ENCODE data around the gene ZNF280D.

The ZNF280D gene

GRCh38 chr15:56653787-56654186 lies 79.5 kb downstream of the ZNF280D start:
- in situ Hi-C loops (cut with MboI; ENCODE audit: low sequenced_read_pairs) = no loop called here

GRCh38 chr15:56653107-56653506 lies 80.2 kb downstream of the ZNF280D start:
- in situ Hi-C loops (cut with MboI; ENCODE audit: low sequenced_read_pairs) = no loop called here

GRCh38 chr15:56648311-56648710 lies 85.0 kb downstream of the ZNF280D start:
- in situ Hi-C loops (cut with MboI; ENCODE audit: low sequenced_read_pairs) = no loop called here

GRCh38 chr15:56640549-56640948 lies 92.8 kb downstream of the ZNF280D start:
- in situ Hi-C loops (cut with MboI; ENCODE audit: low sequenced_read_pairs) = no loop called here

DNA sequence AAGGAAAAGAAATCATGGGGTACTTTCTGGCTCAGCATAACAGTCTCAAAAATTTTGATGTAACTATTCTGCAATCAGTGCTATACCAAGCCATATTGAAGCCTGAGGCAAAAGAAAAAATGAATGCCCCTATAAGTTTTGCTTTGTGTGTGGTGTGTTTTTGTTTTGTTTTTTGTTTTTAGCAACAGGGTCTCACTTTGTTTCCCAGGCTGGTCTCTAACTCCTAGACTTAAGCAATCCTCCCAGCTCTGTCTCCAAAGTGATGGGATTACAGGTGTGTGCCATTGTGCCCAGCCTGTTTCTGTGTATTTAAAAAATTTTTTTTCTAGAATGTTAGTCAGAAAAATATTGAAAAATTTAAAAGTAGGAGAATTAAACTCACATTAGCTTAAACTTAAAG lies 93.2 kb downstream of the ZNF280D start:
- in situ Hi-C loops (cut with MboI; ENCODE audit: low sequenced_read_pairs) = no loop called here

GRCh38 chr15:56639631-56640030 lies 93.7 kb downstream of the ZNF280D start:
- in situ Hi-C loops (cut with MboI; ENCODE audit: low sequenced_read_pairs) = no loop called here

- in situ Hi-C loops (cut with MboI; ENCODE audit: low sequenced_read_pairs) = no loop called here
Observed at GRCh38 chr15:56631765-56632164, 101.5 kb downstream of the ZNF280D start.

GRCh38 chr15:56628893-56629532 lies 104.3 kb downstream of the ZNF280D start:
- in situ Hi-C loops (cut with MboI; ENCODE audit: low sequenced_read_pairs) = no loop called here

- in situ Hi-C loops (cut with MboI; ENCODE audit: low sequenced_read_pairs) = no loop called here
Observed at GRCh38 chr15:56619887-56620286, 113.4 kb downstream of the ZNF280D start.

- in situ Hi-C loops (cut with MboI; ENCODE audit: low sequenced_read_pairs) = no loop called here
Observed at GRCh38 chr15:56617628-56618027, 115.7 kb downstream of the ZNF280D start.

DNA sequence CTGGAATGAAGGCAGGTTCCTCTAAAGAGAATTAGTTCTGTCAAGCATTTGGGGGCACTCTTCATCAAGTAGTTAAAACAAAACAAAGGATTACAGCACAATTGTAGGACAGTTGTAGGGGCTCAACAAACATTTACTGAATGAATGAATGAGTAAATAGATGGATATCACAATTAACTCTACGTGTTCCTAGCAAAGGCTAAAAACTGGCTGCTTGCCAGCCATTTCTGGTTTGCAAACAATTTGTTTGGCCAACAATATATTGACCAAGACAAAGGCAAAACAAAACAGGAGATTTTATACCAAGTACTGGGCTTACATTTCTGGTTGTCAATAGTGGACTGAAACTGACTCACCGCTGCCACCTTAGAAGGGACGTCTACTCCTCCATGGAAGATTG lies 116.8 kb downstream of the ZNF280D start:
- in situ Hi-C loops (cut with MboI; ENCODE audit: low sequenced_read_pairs) = no loop called here

DNA sequence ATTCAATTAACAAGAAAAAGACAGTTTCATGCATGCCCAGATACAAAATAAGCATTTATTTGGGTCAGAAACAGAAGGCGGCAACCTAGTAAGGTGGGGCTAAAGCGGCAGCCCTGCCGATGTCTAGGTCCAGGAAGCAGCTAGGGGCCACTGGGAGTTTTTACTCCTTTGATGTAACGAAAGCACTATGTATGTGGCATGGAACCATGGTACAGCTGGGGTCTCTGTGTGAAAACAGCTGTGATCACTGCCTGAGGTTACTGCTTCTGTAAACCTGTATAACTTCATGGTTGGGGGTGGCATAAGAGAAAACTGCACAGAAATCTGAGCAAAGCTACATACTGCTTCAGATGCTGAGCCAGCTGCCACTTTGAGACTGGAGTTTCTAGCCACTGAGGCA lies 119.5 kb downstream of the ZNF280D start:
- in situ Hi-C loops (cut with MboI; ENCODE audit: low sequenced_read_pairs) = no loop called here

GRCh38 chr15:56608993-56609392 lies 124.3 kb downstream of the ZNF280D start:
- in situ Hi-C loops (cut with MboI; ENCODE audit: low sequenced_read_pairs) = no loop called here

DNA sequence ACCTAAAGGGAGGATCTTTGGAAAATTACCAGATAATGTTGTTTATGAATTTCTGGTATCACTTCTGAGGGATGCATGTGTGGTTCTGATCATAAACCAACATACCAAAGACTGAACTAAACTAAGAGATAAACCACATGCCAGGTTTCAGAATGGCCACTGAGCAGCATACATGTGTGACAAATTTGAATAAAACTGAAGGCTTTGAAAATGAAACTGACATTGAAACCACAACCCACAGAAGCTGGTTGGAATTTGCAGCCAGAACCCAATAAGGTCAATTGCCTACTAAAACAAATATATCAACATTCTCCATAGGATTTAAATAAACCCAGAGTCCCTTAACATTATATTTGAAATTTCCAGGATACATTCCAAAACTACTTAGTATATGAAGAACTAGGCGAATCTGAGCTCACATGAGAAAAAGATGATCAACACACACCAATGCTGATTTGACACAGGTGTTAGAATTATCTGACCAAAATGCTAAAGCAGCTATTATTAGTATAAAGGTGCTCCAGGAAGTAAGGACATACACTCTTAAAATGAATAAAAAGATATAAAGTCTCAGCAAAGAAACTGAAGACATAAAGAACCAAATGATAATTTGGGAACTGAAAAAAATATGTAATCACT lies 125.0 kb downstream of the ZNF280D start:
- in situ Hi-C loops (cut with MboI; ENCODE audit: low sequenced_read_pairs) = no loop called here

DNA sequence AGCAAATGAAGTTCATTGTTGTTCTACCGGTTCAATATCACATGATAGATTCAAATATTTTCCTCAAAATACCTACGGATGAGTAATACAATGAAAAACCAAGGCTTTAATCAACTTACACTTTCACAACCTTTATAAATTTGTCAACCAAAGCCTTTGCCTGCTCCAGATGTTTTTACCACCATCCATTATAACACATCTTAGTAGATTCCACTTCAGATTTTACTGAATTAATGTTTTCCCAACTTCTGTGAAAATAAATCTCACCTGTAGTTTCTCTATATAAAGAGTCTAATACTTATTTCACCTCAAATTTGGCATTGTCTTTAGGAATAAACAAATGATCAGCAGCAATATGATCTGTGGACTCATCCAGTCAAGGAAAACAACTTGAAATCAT lies 131.1 kb downstream of the ZNF280D start:
- in situ Hi-C loops (cut with MboI; ENCODE audit: low sequenced_read_pairs) = no loop called here

GRCh38 chr15:56600380-56600779 lies 132.9 kb downstream of the ZNF280D start:
- in situ Hi-C loops (cut with MboI; ENCODE audit: low sequenced_read_pairs) = no loop called here

- in situ Hi-C loops (cut with MboI; ENCODE audit: low sequenced_read_pairs) = no loop called here
Observed at GRCh38 chr15:56598991-56599390, 134.3 kb downstream of the ZNF280D start.

DNA sequence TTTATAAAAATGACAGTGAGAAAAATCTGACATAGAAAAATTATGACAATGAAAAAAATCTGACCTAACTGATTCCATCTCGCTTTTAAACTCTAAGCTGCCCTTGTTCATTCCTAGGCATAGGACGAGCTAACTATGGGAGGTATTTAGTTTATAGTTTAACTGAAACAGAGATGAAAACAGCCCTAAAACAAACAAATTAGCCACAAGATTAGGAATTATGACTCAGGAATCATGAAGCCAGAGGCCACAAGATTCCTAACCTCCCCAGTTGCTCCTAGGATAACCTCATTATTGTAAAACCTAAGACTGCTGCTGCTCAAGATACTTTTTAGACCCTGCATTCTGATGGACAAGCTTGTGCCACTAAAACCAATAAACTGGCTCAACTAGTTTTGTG lies 145.6 kb downstream of the ZNF280D start:
- in situ Hi-C loops (cut with MboI; ENCODE audit: low sequenced_read_pairs) = no loop called here

DNA sequence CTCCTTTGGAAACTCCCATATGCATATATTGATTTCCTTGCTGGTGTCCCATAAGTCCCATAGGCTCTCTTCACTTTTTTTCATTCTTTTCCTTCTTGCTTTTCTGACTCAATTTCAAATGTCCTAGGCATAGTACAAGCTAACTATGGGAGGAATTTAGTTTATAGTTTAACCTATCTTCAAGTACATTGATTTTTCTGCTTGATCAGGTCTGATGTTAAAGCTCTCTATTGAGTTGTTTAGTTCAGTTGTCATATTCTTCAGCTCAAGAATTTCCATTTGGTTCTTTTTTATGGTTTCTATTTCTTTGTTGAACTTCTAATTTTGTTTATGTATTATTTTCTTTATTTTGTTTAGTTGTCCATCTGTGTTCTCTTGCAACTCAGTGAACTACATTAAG lies 147.1 kb downstream of the ZNF280D start:
- in situ Hi-C loops (cut with MboI; ENCODE audit: low sequenced_read_pairs) = no loop called here

GRCh38 chr15:56582785-56583184 lies 150.5 kb downstream of the ZNF280D start:
- in situ Hi-C loops (cut with MboI; ENCODE audit: low sequenced_read_pairs) = no loop called here

Data from HL-60/S4 treated with retinoic acid at 250 ng/mL for 4 days and 3 days (cell line).